GM12878 (cell line): Measurements from ENCODE around the gene AKR1C4. TPM values are rescaled to one million over a fixed set of nuclear protein-coding genes. Genes with fewer than 3 reads are reported as not detected.

ENCODE experiments used
- ATAC-seq: fragments of 200-7000 bp; cut with Tn5 transposase; 3 replicates; pipeline ENCODE4 v1.9.1; 2020; ENCODE audit warnings: mild to moderate bottlenecking, moderate library complexity
- BruUV-seq: library from RNA; stranded (reverse); fragments of 400-500 nt; replicated peaks from 2 replicates; lab custom pipeline; 2021; lab: Mats Ljungman, UMichigan
- CTCF ChIA-PET: fragments of 300-600 bp; sonication (Branson Sonifier 250); formaldehyde crosslinking; extraction: SDS; loops from one replicate; lab custom pipeline; 2021; ENCODE audit warnings: inconsistent platforms; lab: Yijun Ruan, JAX
- POLR2A ChIA-PET: fragments of 350-600 bp; formaldehyde crosslinking; extraction: SDS; loops from one replicate; lab custom pipeline; 2021; ENCODE audit warnings: inconsistent platforms; lab: Charles Lee
- RAD21 ChIA-PET: fragments of 300-600 bp; sonication (Branson Sonifier 250); formaldehyde crosslinking; loops from one replicate; lab custom pipeline; 2023; ENCODE audit warnings: antibody characterized with exemption; ENCODE audit not compliant: unreplicated experiment; lab: Charles Lee
- SMC1A ChIA-PET: fragments of 300-600 bp; sonication (Branson Sonifier 250); formaldehyde crosslinking; loops from one replicate; lab custom pipeline; 2023; ENCODE audit not compliant: unreplicated experiment, uncharacterized antibody; lab: Charles Lee
- DNase-seq: peaks from one replicate; pipeline ENCODE4 v3.0.0-alpha.2; 2011; ENCODE audit warnings: low read depth, low spot score
- FAIRE-seq: peaks from 3 replicates; lab custom pipeline; 2011; peaks lifted over from hg19 to GRCh38; lab: Jason Lieb, UNC
- H2AFZ ChIP-seq: 2 replicates; pipeline ENCODE4 v1.6.0; 2011; ENCODE audit warnings: low read depth, low read length, control low read depth; ENCODE audit not compliant: control insufficient read depth
- H3K27ac ChIP-seq: 2 replicates; pipeline ENCODE4 v1.5.1; 2011; ENCODE audit warnings: control low read depth; ENCODE audit not compliant: control insufficient read depth, insufficient read depth
- H3K27me3 ChIP-seq, 2 experiments: replicated peaks in 1 of 2; 2 replicates each; pipeline versions ENCODE4 v1.6.0 to v1.6.1; 2011; ENCODE audit warnings: low read length in 1 of 2; ENCODE audit not compliant: control insufficient read depth in 2 of 2, insufficient read depth in 2 of 2
- H3K36me3 ChIP-seq, 2 experiments: 2 replicates each; pipeline ENCODE4 v1.5.1; 2011; ENCODE audit warnings: low read length in 1 of 2; ENCODE audit not compliant: control insufficient read depth in 2 of 2, insufficient read depth in 2 of 2
- H3K4me1 ChIP-seq: 2 replicates; pipeline ENCODE4 v1.6.1; 2011; ENCODE audit warnings: mild to moderate bottlenecking, low read length, moderate library complexity, mixed read lengths; ENCODE audit not compliant: control insufficient read depth, insufficient read depth
- H3K4me2 ChIP-seq: 2 replicates; pipeline ENCODE4 v1.6.0; 2011; ENCODE audit warnings: control low read depth; ENCODE audit not compliant: control insufficient read depth, insufficient read depth
- H3K4me3 ChIP-seq: fragments of 200-600 bp; sonication (generic); 2 replicates; pipeline ENCODE4 v1.5.1; 2016
- H3K79me2 ChIP-seq: 2 replicates; pipeline ENCODE4 v1.6.0; 2011; ENCODE audit warnings: low read length; ENCODE audit not compliant: control insufficient read depth, insufficient read depth
- H3K9ac ChIP-seq: 2 replicates; pipeline ENCODE4 v1.8.0; 2011; ENCODE audit warnings: low read length, control low read depth, mixed read lengths; ENCODE audit not compliant: control insufficient read depth, insufficient read depth
- H3K9me3 ChIP-seq: replicated peaks from 3 replicates; pipeline ENCODE4 v1.5.1; 2011; ENCODE audit warnings: mild to moderate bottlenecking, low read length; ENCODE audit not compliant: control insufficient read depth, insufficient read depth
- H4K20me1 ChIP-seq: 2 replicates; pipeline ENCODE4 v1.6.0; 2011; ENCODE audit not compliant: control insufficient read depth, insufficient read depth
- BHLHE40 ChIP-seq, 2 experiments: fragments of 450-650 bp in 1 of 2; IDR thresholded peaks; 2 replicates each; pipeline ENCODE4 v1.6.1; 2011 to 2017; ENCODE audit warnings: low read depth in 2 of 2, borderline replicate concordance in 1 of 2, improper control_type of control experiment in 1 of 2, low read length in 1 of 2, mild to moderate bottlenecking in 1 of 2
- CTCF ChIP-seq, 3 experiments: IDR thresholded peaks in 2 of 3; conservative IDR thresholded peaks in 1 of 3; 2 replicates each; pipeline ENCODE4 v1.5.1; 2011; ENCODE audit warnings: low read depth in 3 of 3, low read length in 3 of 3, mild to moderate bottlenecking in 3 of 3, control low read depth in 2 of 3, moderate library complexity in 2 of 3, inconsistent platforms in 1 of 3, mixed read lengths in 1 of 3; ENCODE audit not compliant: control insufficient read depth in 2 of 3, insufficient read depth in 1 of 3; ENCODE audit errors: extremely low read depth in 1 of 3
- EED ChIP-seq: sonication (generic); IDR thresholded peaks from 2 replicates; pipeline ENCODE4 v1.6.1; 2016; ENCODE audit warnings: antibody characterized with exemption, low read depth
- FOS ChIP-seq: IDR thresholded peaks from 3 replicates; pipeline ENCODE4 v1.6.1; 2011; ENCODE audit warnings: borderline replicate concordance; ENCODE audit not compliant: insufficient read length; ENCODE audit errors: extremely low read depth
- IRF4 ChIP-seq: IDR thresholded peaks from 2 replicates; pipeline ENCODE4 v1.6.1; 2011; ENCODE audit warnings: low read depth, low read length
- JUNB ChIP-seq: IDR thresholded peaks from 2 replicates; pipeline ENCODE4 v1.6.1; 2016; ENCODE audit warnings: antibody characterized with exemption, mild to moderate bottlenecking
- MLLT1 ChIP-seq: fragments of 450-650 bp; IDR thresholded peaks from 2 replicates; pipeline ENCODE4 v1.6.1; 2016; ENCODE audit warnings: mild to moderate bottlenecking
- PAX5 ChIP-seq: IDR thresholded peaks from 2 replicates; pipeline ENCODE4 v1.6.1; 2011; ENCODE audit warnings: low read depth, low read length, borderline replicate concordance
- PBX3 ChIP-seq: IDR thresholded peaks from 2 replicates; pipeline ENCODE4 v1.6.1; 2011; ENCODE audit warnings: mild to moderate bottlenecking, low read depth, low read length, moderate library complexity; ENCODE audit not compliant: insufficient replicate concordance
- POLR2AphosphoS2 ChIP-seq: IDR thresholded peaks from 2 replicates; pipeline ENCODE4 v1.6.1; 2011; ENCODE audit warnings: low read depth, mild to moderate bottlenecking, low read length, improper control_type of control experiment, moderate library complexity
- RAD51 ChIP-seq: fragments of 450-650 bp; IDR thresholded peaks from 2 replicates; pipeline ENCODE4 v1.6.1; 2016; ENCODE audit warnings: moderate library complexity, mild to moderate bottlenecking, inconsistent platforms
- SIX5 ChIP-seq: IDR thresholded peaks from 2 replicates; pipeline ENCODE4 v1.6.1; 2011; ENCODE audit warnings: mild to moderate bottlenecking, low read depth, low read length, moderate library complexity; ENCODE audit not compliant: severe bottlenecking
- SKIL ChIP-seq: fragments of 450-650 bp; IDR thresholded peaks from 2 replicates; pipeline ENCODE4 v1.6.1; 2017; ENCODE audit warnings: mild to moderate bottlenecking, low read depth, inconsistent platforms; ENCODE audit not compliant: poor library complexity, severe bottlenecking
- SMC3 ChIP-seq: IDR thresholded peaks from 2 replicates; pipeline ENCODE4 v1.6.1; 2011; ENCODE audit warnings: low read length, improper control_type of control experiment, borderline replicate concordance
- SPI1 ChIP-seq: IDR thresholded peaks from 2 replicates; pipeline ENCODE4 v1.6.1; 2011; ENCODE audit warnings: low read depth, mild to moderate bottlenecking, low read length, moderate library complexity, borderline replicate concordance; ENCODE audit not compliant: insufficient read depth
- SREBF2 ChIP-seq: IDR thresholded peaks from 2 replicates; pipeline ENCODE4 v1.6.1; 2012; ENCODE audit warnings: mild to moderate bottlenecking, low read length
- WGBS: methylation state at CpG from one replicate; pipeline ENCODE4 v1.1.6; 2016; ENCODE audit warnings: low lambda C conversion rate; ENCODE audit not compliant: insufficient replicate concordance, insufficient coverage; ENCODE audit errors: missing lambda C conversion rate; 5-methylcytosine and 5-hydroxymethylcytosine counted together
- in situ Hi-C: fragments of 300-500 bp; cut with MboI; formaldehyde crosslinking; loops from 9 replicates; pipeline ENCODE4 v1.14.3; 2018; ENCODE audit warnings: mixed read lengths
- intact Hi-C: fragments of 100-400 bp; cut with micrococcal nuclease; formaldehyde crosslinking; loops from one replicate; pipeline ENCODE4 v1.14.2; 2022; ENCODE audit not compliant: unreplicated experiment
- polyA plus RNA-seq, 11 experiments: library from polyadenylated mRNA; depleted of rRNA in 4 of 11; unstranded in 6 of 11; stranded (reverse) in 5 of 11; fragments of >200 nt; fragmentation: Nextera tagmentation in 4 of 11; fragmentation: Illumina TruSeq in 1 of 11; extraction: Ambion mirVana in 4 of 11; extraction: Trizol in 1 of 11; gene quantifications; 1 replicate in 1 of 11; 2 replicates in 10 of 11; pipeline versions ENCODE4 v1.2.1 to v1.2.3, GENCODE V29; 2011 to 2016; ENCODE audit warnings: inconsistent platforms in 2 of 11, missing spikeins in 2 of 11, low read depth in 1 of 11
- total RNA-seq, 4 experiments: library from RNA; depleted of rRNA in 3 of 4; stranded (reverse); fragments of >200 nt in 3 of 4; fragmentation: Illumina TruSeq in 1 of 4; extraction: Trizol in 1 of 4; gene quantifications; 2 replicates each; pipeline versions ENCODE4 v1.2.1 to v1.2.3, GENCODE V29; 2013 to 2021

AKR1C4 gene
- total and polyA plus RNA-seq, 10 of the 15 experiments (the other 5 are each of a cell fraction or from before 2014, with no cell fraction given) = 0.20 TPM; not detected in 9

- H3K27me3 ChIP-seq = no peaks in the 10 kb centered on the region
- ChIA-PET POLR2A (no interaction called here), CTCF (no interaction called here), SMC1A (no interaction called here), RAD21 (no interaction called here)
- no peak for ATAC-seq
- H3K36me3 ChIP-seq = no peaks in the 10 kb centered on the region
- no peak overlapping the region for H3K9ac ChIP-seq
- no peaks in the 10 kb centered on the region for H3K9me3 ChIP-seq
- BruUV-seq = no TSS peak
- no peak for TF ChIP-seq EED
- TF ChIP-seq JUNB = no peak
- no peak for TF ChIP-seq SIX5
- TF ChIP-seq SPI1 = no peak
- no peak for TF ChIP-seq IRF4
- TF ChIP-seq PAX5 = no peak
- TF ChIP-seq MLLT1 = no peak
- TF ChIP-seq SMC3 = no peak
- no peak for TF ChIP-seq RAD51
- no peak for TF ChIP-seq FOS
- TF ChIP-seq SREBF2 = no peak
- TF ChIP-seq POLR2AphosphoS2 = no peak
- no peak for TF ChIP-seq SKIL
- no peak for TF ChIP-seq BHLHE40 (IDR thresholded peaks at IDR 0.05; ENCODE audit: borderline replicate concordance in 1 of 2, low read depth in 2 of 2, low read length in 1 of 2)
- TF ChIP-seq PBX3 = no peak
- no peak for TF ChIP-seq CTCF (IDR thresholded peaks at IDR 0.05 in 2 of 3, conservative IDR thresholded peaks at IDR 0.05 in 1 of 3; ENCODE audit: control insufficient read depth in 2 of 3, extremely low read depth in 1 of 3, insufficient read depth in 1 of 3, low read depth in 3 of 3, low read length in 3 of 3)
- DNase-seq = no peak
- intact Hi-C loops = no loop called here
- H3K79me2 ChIP-seq = no peaks in the 10 kb centered on the region
- H3K4me3 ChIP-seq = no peak overlapping the region
- H3K4me2 ChIP-seq = no peak overlapping the region
- H3K27ac ChIP-seq = no peak overlapping the region
- in situ Hi-C loops = no loop called here
- H4K20me1 ChIP-seq = no peaks in the 10 kb centered on the region
- FAIRE-seq = no peak
- no peak overlapping the region for H2AFZ ChIP-seq
- H3K4me1 ChIP-seq = no peaks in the 10 kb centered on the region
- 0% methylated on average over 3 of the region's 3 CpGs for WGBS
Observed at GRCh38 chr10:5194431-5194830, 2.2 kb upstream of the AKR1C4 start.
